ENCODE measurements around the gene EYS.
A peak's percentile ranks its signal among the peaks of the same experiment; 100 is the strongest.
"Not testable (repeated sequence)": the region's sequence is repeated elsewhere in the genome, so short reads cannot be mapped to it uniquely, and the experiment has no call there.

The EYS gene

GRCh38 chr6:63926950-63927927 lies 1779.8 kb downstream of the EYS start:
- no peak for DNase-seq

GRCh38 chr6:63926258-63926780 lies 1780.7 kb downstream of the EYS start:
- no peak for DNase-seq

GRCh38 chr6:63923139-63923739 lies 1783.8 kb downstream of the EYS start:
- peak; percentile 15 for DNase-seq

GRCh38 chr6:63919556-63920110 lies 1787.4 kb downstream of the EYS start:
- no peak for DNase-seq

GRCh38 chr6:63912887-63913286 lies 1794.1 kb downstream of the EYS start:
- DNase-seq: no peak

- no peak for DNase-seq
Measured at GRCh38 chr6:63910863-63911551, 1796.0 kb downstream of the EYS start.

DNA sequence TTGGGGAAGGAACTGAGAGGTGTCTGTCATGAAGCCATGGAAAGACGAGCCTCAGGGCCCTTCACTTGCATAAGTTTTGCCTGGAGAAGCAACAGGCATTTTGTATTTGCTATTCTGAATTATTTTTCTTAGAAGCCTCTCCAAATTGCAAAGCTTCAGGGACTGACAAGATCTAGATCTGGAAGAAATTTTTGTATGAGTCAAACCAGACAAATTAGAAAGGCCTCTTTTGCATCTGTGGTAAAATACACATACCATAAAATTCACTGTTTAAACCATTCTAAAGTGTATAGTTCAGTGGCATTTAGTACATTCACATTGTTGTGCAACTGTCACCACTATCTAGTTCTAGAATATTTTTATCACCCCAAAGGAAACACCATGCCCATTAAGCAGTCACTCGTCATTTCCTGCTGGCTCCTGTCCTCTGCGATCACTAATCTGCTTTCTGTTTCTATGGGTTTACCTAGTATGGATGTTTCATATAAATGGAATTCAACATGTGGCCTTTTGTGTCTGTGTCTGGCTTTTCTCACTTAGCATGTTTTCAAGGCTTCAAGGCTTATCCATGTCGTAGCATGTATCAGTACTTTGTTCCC lies 1802.3 kb downstream of the EYS start:
- DNase-seq: no peak

- DNase-seq: no peak
Measured at GRCh38 chr6:63899550-63899949, 1807.5 kb downstream of the EYS start.

DNA sequence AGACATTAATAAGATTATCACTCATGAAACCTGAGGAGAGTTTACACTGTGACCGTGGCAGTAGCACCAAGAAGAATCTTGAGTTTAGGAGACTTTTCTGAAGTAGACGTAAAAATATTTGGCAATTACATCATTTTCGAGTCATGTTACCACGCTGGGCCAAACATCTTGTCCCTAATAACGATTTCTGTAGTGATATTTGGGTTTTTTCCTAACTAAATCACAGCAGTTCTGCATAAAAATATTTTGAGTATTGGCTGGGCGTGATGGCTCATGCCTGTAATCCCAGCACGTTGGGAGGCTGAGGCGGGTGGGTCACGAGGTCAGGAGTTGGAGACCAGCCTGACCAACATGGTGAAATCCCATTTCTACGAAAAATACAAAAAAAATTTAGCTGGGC lies 1809.1 kb downstream of the EYS start:
- DNase-seq: no peak

DNA sequence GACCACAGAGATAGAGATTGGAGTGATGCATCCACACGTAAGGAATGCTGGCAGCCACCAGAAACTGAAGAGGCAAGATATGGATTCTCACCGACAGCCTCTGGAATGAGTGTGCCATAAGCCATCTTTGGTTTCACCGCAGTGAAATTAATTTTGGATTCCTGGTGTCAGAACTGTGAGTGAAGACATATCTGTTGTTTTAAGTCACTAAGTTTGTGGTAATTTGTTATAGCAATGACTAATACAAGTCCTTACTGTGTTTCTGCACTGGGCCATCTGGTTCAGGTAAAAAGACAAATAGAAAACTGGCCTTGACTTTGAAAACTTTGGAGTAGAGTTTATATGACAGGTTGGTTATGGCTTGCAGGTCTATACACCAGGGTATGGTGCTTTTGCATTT lies 1809.6 kb downstream of the EYS start:
- DNase-seq: no peak

DNA sequence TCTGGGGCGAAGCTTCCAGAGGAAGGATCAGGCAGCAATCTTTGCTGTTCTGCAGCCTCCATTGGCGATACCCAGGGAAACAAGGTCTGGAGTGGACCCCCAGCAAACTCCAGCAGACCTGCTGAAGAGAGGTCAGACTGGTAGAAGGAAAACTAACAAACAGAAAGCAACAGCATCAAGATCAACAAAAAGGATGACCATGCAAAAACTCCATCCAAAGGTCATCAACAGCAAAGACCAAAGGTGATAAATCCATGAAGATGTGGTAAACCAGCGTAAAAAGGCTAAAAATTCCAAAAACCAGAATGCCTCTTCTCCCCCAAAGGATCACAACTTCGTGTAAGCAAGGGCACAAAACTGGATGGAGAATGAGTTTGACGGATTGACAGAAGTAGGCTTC lies 1818.6 kb downstream of the EYS start:
- DNase-seq: no peak

DNA sequence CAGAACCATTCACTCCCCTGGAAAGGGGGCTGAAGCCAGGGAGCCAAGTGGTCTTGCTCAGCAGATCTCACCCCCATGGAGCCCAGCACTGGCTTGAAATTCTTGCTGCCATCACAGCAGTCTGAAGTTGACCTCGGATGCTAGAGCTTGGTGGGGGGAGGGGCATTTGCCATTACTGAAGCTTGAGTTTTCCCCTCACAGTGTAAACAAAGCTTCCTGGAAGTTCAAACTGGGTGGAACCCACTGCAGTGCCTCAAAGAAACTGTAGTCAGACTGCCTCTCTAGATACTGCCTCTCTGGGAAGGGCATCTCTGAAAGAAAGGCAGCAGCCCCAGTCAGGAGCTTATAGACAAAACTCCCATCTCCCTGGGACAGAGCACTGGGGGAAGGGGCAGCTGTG lies 1819.2 kb downstream of the EYS start:
- not testable (repeated sequence) for DNase-seq

GRCh38 chr6:63887002-63887751 lies 1819.8 kb downstream of the EYS start:
- DNase-seq: no peak

DNA sequence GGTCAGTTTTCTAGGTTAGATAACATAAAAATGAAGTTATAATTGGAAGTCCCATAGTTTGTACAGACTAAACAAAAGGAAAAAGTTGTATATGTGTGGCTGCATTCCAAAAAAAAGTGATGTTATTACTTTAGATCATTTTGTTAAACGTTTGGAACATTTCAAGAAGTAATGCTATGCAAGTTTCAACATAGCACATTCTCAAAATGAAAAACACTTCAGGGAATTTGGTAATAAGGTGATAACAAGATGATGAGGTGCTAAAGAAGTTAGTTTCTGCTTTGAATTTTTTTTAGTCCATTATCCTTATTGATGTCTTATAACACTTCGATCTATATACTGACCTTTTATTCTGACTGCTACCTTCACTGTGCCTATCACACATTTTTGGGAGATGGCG lies 1820.7 kb downstream of the EYS start:
- no peak for DNase-seq

DNA sequence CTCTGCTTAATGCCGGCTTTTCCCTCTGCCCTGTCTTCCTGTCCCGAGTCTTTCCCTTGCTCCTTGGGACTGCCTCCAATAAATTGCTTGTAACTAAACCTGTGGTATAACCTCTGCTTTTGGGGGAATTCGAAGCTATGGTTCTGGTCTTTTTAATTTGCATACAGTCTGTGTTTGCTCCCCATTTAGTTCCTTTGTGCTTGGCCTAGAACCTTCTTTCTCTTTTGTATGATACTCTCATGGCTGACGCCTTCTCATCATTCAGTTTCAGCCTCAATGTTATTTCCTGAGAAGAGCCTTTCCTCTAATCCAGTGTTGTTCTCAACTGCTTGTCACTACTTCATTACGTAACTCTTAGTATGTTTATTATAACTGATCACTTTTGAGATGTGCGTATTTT lies 1823.4 kb downstream of the EYS start:
- no peak for DNase-seq

DNA sequence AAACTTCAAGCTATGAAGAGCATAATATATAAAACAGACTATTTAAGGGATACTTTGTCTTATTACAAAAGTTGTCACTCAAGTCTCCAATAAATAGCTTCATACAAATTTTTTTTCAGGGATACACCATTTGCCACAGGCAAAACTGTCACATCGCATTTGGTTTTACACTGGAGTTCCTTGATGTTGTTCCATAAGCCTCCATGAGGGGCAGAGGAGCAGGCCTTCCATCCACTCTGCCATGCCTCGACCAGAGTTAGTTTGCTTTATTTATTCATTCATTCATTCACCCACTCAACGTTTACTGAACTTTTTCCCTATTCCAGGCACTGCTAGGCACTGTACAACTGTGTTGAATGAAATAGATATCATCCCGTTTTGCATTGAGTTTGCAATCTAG lies 1824.8 kb downstream of the EYS start:
- no peak for DNase-seq

GRCh38 chr6:63881791-63882190 lies 1825.2 kb downstream of the EYS start:
- no peak for DNase-seq

- DNase-seq: no peak
Measured at GRCh38 chr6:63872233-63872632, 1834.8 kb downstream of the EYS start.

DNA sequence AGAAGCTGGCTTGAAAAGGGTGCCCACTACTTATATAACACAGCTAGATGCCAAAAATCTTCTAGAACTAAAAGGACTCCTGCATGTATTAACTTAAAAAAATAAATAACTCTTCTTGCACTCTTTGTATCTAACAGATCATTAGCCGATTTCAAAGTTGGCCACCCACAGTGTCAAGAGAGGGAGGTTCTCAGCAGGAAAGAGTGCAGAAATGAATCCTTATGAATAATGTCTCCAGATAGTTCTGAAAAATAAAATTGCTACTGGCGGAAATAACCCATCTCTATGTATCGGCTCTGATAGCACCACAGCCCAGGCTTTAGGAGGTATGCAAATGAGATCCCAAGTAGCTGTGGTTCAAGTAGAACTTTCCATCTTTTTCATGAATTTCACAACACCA lies 1838.7 kb downstream of the EYS start:
- no peak for DNase-seq

- no peak for DNase-seq
Measured at GRCh38 chr6:63864671-63865318, 1842.2 kb downstream of the EYS start.

- DNase-seq: no peak
Measured at GRCh38 chr6:63864061-63864460, 1843.0 kb downstream of the EYS start.
